ENCODE measurements around the gene SNRPD2.

DNA sequence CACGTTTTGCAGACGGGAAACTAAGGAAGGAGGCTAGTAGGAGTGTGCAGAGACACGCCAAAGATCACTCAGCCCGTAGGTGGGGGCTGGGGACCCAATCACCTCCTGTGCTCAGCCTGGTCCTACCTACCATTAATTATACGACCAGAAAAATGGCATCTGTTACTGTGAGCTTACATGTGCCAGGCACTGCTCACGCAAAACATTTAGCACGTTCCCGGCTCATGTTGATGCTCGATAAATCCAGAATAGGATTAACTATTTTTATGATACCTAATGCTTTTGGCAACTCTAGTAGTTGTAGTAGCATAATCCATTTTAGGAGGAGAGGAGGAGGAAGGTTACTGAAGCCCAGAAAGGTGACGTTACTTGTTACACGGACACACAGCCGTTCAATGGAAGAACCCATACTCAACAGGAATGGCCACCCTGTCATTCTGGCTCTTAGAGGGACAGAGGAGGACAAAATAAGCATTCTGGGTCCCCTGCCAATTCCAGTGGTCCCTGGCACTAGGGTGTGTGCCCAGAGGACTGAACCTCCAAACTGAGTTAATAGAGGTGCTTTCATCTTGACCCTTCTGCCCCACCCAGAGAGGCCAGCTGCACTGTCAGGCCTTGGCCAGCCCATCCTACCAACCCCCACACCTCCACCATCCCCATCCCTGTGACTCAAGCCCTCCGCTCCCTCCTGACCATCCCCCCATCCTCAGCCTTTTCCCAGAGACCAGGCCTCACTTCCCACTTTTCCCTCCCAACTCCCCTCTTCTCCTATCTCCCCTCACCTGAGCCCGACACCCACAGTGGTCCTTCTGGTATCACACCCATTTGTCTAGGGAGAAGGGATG is 47.6 kb downstream of the SNRPD2 start:
- TF ChIP-seq, protein P1, sequence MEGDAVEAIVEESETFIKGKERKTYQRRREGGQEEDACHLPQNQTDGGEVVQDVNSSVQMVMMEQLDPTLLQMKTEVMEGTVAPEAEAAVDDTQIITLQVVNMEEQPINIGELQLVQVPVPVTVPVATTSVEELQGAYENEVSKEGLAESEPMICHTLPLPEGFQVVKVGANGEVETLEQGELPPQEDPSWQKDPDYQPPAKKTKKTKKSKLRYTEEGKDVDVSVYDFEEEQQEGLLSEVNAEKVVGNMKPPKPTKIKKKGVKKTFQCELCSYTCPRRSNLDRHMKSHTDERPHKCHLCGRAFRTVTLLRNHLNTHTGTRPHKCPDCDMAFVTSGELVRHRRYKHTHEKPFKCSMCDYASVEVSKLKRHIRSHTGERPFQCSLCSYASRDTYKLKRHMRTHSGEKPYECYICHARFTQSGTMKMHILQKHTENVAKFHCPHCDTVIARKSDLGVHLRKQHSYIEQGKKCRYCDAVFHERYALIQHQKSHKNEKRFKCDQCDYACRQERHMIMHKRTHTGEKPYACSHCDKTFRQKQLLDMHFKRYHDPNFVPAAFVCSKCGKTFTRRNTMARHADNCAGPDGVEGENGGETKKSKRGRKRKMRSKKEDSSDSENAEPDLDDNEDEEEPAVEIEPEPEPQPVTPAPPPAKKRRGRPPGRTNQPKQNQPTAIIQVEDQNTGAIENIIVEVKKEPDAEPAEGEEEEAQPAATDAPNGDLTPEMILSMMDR (conservative IDR thresholded peaks at IDR 0.05; ENCODE audit: low read length) = no peak
- TF ChIP-seq EZH2phosphoT487 (IDR thresholded peaks at IDR 0.05; ENCODE audit: borderline replicate concordance) = no peak

Data from Loucy (cell line).